A549 (cell line): ENCODE data around the gene MRAP2.

Experiments used
- CBX2 ChIP-seq: fragments of 200-600 bp; sonication (generic); IDR thresholded peaks from 2 replicates; pipeline ENCODE4 v1.6.1; 2016; ENCODE audit warnings: low read depth, mild to moderate bottlenecking, borderline replicate concordance
- CEBPB ChIP-seq, 2 experiments: fragments of >200 bp in 1 of 2; sonication (Bioruptor Twin) in 1 of 2; formaldehyde crosslinking in 1 of 2; IDR thresholded peaks; 2 replicates each; pipeline ENCODE4 v1.6.1; 2012 to 2016
- CHD4 ChIP-seq: fragments of 200-600 bp; sonication (generic); IDR thresholded peaks from 2 replicates; pipeline ENCODE4 v1.6.1; 2016; ENCODE audit warnings: antibody characterized with exemption, mild to moderate bottlenecking, borderline replicate concordance
- CTCF ChIP-seq: fragments of >200 bp; sonication (Bioruptor Twin); formaldehyde crosslinking; IDR thresholded peaks from 3 replicates; pipeline ENCODE4 v1.5.1; 2016
- HMGXB4 ChIP-seq: fragments of 250-450 bp; sonication (Bioruptor Pico); IDR thresholded peaks from 2 replicates; pipeline ENCODE4 v1.5.0; 2021; ENCODE audit warnings: mild to moderate bottlenecking, moderate library complexity, borderline replicate concordance
- MAX ChIP-seq: IDR thresholded peaks from 2 replicates; pipeline ENCODE4 v1.6.1; 2012
- PBX3 ChIP-seq: IDR thresholded peaks from 2 replicates; pipeline ENCODE4 v1.6.1; 2012
- POLR2A ChIP-seq: IDR thresholded peaks from 2 replicates; pipeline ENCODE4 v1.6.1; 2012; ENCODE audit warnings: mild to moderate bottlenecking, low read length
- SREBF2 ChIP-seq: fragments of 450-650 bp; IDR thresholded peaks from 2 replicates; pipeline ENCODE4 v1.6.1; 2014; ENCODE audit warnings: mild to moderate bottlenecking, moderate library complexity

GRCh38 chr6:84086056-84086455 lies 52.5 kb downstream of the MRAP2 start:
- TF ChIP-seq POLR2A (no peak), CTCF (no peak), CBX2 (no peak), HMGXB4 (CRISPR knock-in tag) (no peak), SREBF2 (no peak), PBX3 (no peak), CHD4 (no peak), CEBPB (IDR thresholded peaks at IDR 0.05) (no peak), MAX (no peak)
